Keratinocyte (primary cell): ENCODE results near the gene RNF123. TPM values are rescaled to one million over a fixed set of nuclear protein-coding genes. Genes with fewer than 3 reads are reported as not detected.
A peak's percentile ranks its signal among the peaks of the same experiment; 100 is the strongest.

Experiments
- DNase-seq: peaks from one replicate; pipeline ENCODE4 v3.0.0-alpha.2; 2011; ENCODE audit warnings: low read depth, missing footprints, low spot score
- FAIRE-seq: peaks from 2 replicates; lab custom pipeline; 2011; peaks lifted over from hg19 to GRCh38; lab: Jason Lieb, UNC
- H2AFZ ChIP-seq: 2 replicates; pipeline ENCODE4 v1.6.0; 2012; ENCODE audit warnings: low read length, control low read depth, inconsistent platforms; ENCODE audit not compliant: control insufficient read depth
- H3K27ac ChIP-seq: 2 replicates; pipeline ENCODE4 v1.5.1; 2011; ENCODE audit warnings: low read length; ENCODE audit not compliant: control insufficient read depth, insufficient read depth
- H3K27me3 ChIP-seq: 3 replicates; pipeline ENCODE4 v1.6.0; 2011; ENCODE audit warnings: low read length; ENCODE audit not compliant: control insufficient read depth, insufficient read depth; ENCODE audit errors: extremely low read depth
- H3K36me3 ChIP-seq, 2 experiments: 2 replicates in 1 of 2; 3 replicates in 1 of 2; pipeline ENCODE4 v1.5.1; 2011; ENCODE audit warnings: low read length in 2 of 2, mild to moderate bottlenecking in 1 of 2; ENCODE audit not compliant: control insufficient read depth in 2 of 2, insufficient read depth in 2 of 2; ENCODE audit errors: extremely low read depth in 1 of 2
- H3K4me1 ChIP-seq: 3 replicates; pipeline ENCODE4 v1.5.1; 2011; ENCODE audit warnings: low read length; ENCODE audit not compliant: control insufficient read depth, insufficient read depth; ENCODE audit errors: extremely low read depth
- H3K4me2 ChIP-seq: 3 replicates; pipeline ENCODE4 v1.6.0; 2011; ENCODE audit warnings: low read depth, low read length; ENCODE audit not compliant: control insufficient read depth, insufficient read depth; ENCODE audit errors: extremely low read depth
- H3K4me3 ChIP-seq, 3 experiments: fragments of 200-600 bp in 1 of 3; sonication (generic) in 1 of 3; 2 replicates in 2 of 3; 3 replicates in 1 of 3; pipeline ENCODE4 v1.5.1; 2011 to 2016; ENCODE audit warnings: low read length in 3 of 3, mild to moderate bottlenecking in 3 of 3, control low read depth in 2 of 3, inconsistent platforms in 1 of 3, low read depth in 1 of 3, mixed read lengths in 1 of 3, mixed run types in 1 of 3, moderate library complexity in 1 of 3; ENCODE audit not compliant: control insufficient read depth in 2 of 3, insufficient read depth in 2 of 3; ENCODE audit errors: extremely low read depth in 1 of 3
- H3K79me2 ChIP-seq: 2 replicates; pipeline ENCODE4 v1.6.0; 2012; ENCODE audit warnings: low read length; ENCODE audit not compliant: control insufficient read depth, insufficient read depth
- H3K9ac ChIP-seq: 3 replicates; pipeline ENCODE4 v1.6.0; 2011; ENCODE audit warnings: low read length; ENCODE audit not compliant: control insufficient read depth, insufficient read depth; ENCODE audit errors: extremely low read depth
- H3K9me1 ChIP-seq: 3 replicates; pipeline ENCODE4 v1.6.0; 2011; ENCODE audit warnings: low read length; ENCODE audit not compliant: control insufficient read depth, insufficient read depth; ENCODE audit errors: extremely low read depth
- H3K9me3 ChIP-seq: 2 replicates; pipeline ENCODE4 v1.5.1; 2012; ENCODE audit warnings: low read depth, low read length; ENCODE audit not compliant: control insufficient read depth
- H4K20me1 ChIP-seq: 3 replicates; pipeline ENCODE4 v1.6.0; 2011; ENCODE audit warnings: low read length; ENCODE audit not compliant: control insufficient read depth, insufficient read depth; ENCODE audit errors: extremely low read depth
- EZH2 ChIP-seq: IDR thresholded peaks from one replicate; pipeline ENCODE4 v1.6.1; 2012; ENCODE audit warnings: inconsistent platforms, mild to moderate bottlenecking, low read length, moderate library complexity
- dilution Hi-C: fragments of 300-500 bp; cut with MboI; formaldehyde crosslinking; loops from one replicate; pipeline ENCODE4 v1.7.0; 2020; ENCODE audit warnings: low sequenced_read_pairs; ENCODE audit not compliant: extremely low pct_ligation_motif_present
- polyA plus RNA-seq, 5 experiments: library from polyadenylated mRNA; depleted of rRNA in 3 of 5; stranded (reverse) in 3 of 5; stranded (forward) in 1 of 5; unstranded in 1 of 5; fragments of >200 nt; gene quantifications; 1 replicate in 1 of 5; 2 replicates in 3 of 5; 3 replicates in 1 of 5; pipeline versions ENCODE4 v1.2.1 to v1.2.3, GENCODE V29; 2011 to 2012; ENCODE audit warnings: missing spikeins in 2 of 5, low read depth in 1 of 5, low replicate concordance in 1 of 5
- TF ChIP-seq, protein P1 (sequence below), 3 experiments: IDR thresholded peaks in 1 of 3; conservative IDR thresholded peaks in 1 of 3; optimal IDR thresholded peaks in 1 of 3; 2 replicates in 2 of 3; 3 replicates in 1 of 3; pipeline versions ENCODE3 to v1.5.1; 2011; ENCODE audit warnings: low read length in 3 of 3, mild to moderate bottlenecking in 3 of 3, moderate library complexity in 2 of 3, control low read depth in 1 of 3, inconsistent platforms in 1 of 3; ENCODE audit not compliant: insufficient read depth in 2 of 3; ENCODE audit errors: extremely low read depth in 1 of 3

RNF123 gene
- polyA plus RNA-seq, 1 donor (not counting 4 experiments of a cell fraction or from before 2014, with no cell fraction given): 18.1 TPM

GRCh38 chr3:49740427-49740826, 51.1 kb downstream of the RNF123 start:
- dilution Hi-C loops: loop anchor here (25.0 kb wide), 1 partner anchor 122 kb away; the partner anchor contains the start of genes CAMKV and TRAIP
- Histone ChIP-seq H3K36me3 (peaks cover 8 to 14% of the 10 kb centered on the region in 2 experiments), H4K20me1 (no peaks in the 10 kb centered on the region), H3K27me3 (no peaks in the 10 kb centered on the region), H3K9ac (no peak overlapping the region), H3K27ac (no peak overlapping the region), H3K9me3 (no peaks in the 10 kb centered on the region), H3K4me3 (no peak overlapping the region), H3K4me2 (no peak overlapping the region), H3K4me1 (no peaks in the 10 kb centered on the region), H3K79me2 (peaks cover 14% of the 10 kb centered on the region), H3K9me1 (no peaks in the 10 kb centered on the region), H2AFZ (no peak overlapping the region)
- no peak for TF ChIP-seq EZH2
- TF ChIP-seq, protein P1, sequence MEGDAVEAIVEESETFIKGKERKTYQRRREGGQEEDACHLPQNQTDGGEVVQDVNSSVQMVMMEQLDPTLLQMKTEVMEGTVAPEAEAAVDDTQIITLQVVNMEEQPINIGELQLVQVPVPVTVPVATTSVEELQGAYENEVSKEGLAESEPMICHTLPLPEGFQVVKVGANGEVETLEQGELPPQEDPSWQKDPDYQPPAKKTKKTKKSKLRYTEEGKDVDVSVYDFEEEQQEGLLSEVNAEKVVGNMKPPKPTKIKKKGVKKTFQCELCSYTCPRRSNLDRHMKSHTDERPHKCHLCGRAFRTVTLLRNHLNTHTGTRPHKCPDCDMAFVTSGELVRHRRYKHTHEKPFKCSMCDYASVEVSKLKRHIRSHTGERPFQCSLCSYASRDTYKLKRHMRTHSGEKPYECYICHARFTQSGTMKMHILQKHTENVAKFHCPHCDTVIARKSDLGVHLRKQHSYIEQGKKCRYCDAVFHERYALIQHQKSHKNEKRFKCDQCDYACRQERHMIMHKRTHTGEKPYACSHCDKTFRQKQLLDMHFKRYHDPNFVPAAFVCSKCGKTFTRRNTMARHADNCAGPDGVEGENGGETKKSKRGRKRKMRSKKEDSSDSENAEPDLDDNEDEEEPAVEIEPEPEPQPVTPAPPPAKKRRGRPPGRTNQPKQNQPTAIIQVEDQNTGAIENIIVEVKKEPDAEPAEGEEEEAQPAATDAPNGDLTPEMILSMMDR (optimal IDR thresholded peaks at IDR 0.05 in 1 of 3, IDR thresholded peaks at IDR 0.05 in 1 of 3, conservative IDR thresholded peaks at IDR 0.05 in 1 of 3; ENCODE audit: extremely low read depth in 1 of 3, insufficient read depth in 2 of 3, low read length in 3 of 3): no peak
- FAIRE-seq (no peak), DNase-seq (no peak)

DNA sequence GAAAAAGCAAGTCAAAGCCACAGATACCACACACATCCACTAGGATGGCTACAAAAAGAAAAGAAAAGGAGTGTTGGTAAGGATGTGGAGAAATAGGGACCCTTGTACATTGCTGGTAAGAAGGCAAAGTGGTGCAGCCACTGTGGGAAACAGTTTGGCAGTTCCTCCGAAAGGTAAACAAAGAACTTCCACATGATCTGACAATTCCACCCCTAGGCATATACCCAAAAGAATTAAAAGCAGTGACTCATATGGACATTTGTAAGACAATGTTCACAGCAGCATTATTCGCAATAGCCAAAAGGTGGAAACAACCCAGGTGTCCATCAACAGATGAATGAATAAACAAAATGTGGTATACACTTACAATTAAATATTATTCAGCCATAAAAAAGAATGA, 56.6 kb downstream of the RNF123 start:
- Histone ChIP-seq H3K36me3 (peaks cover 7 to 15% of the 10 kb centered on the region in 2 experiments), H2AFZ (no peak overlapping the region), H3K9me3 (no peaks in the 10 kb centered on the region), H3K4me3 (no peak overlapping the region), H3K27me3 (no peaks in the 10 kb centered on the region), H4K20me1 (no peaks in the 10 kb centered on the region), H3K9ac (no peak overlapping the region), H3K4me1 (peaks cover 12% of the 10 kb centered on the region), H3K4me2 (no peak overlapping the region), H3K27ac (no peak overlapping the region), H3K9me1 (no peaks in the 10 kb centered on the region), H3K79me2 (peaks cover 20% of the 10 kb centered on the region)
- FAIRE-seq: peak; percentile 89
- DNase-seq: no peak
- dilution Hi-C loops: loop anchor here (25.0 kb wide), 1 partner anchor 116 kb away; the partner anchor contains the start of genes CAMKV and TRAIP
- TF ChIP-seq EZH2: no peak
- TF ChIP-seq, protein P1 (optimal IDR thresholded peaks at IDR 0.05 in 1 of 3, IDR thresholded peaks at IDR 0.05 in 1 of 3, conservative IDR thresholded peaks at IDR 0.05 in 1 of 3; ENCODE audit: extremely low read depth in 1 of 3, insufficient read depth in 2 of 3, low read length in 3 of 3): no peak
